Suprapubic skin (tissue), 4 donors: Measurements from ENCODE around the gene TMEM63A. TPM values are rescaled to one million over a fixed set of nuclear protein-coding genes. Genes with fewer than 3 reads are reported as not detected.

Experiments used
- DNase-seq, 2 donors: peaks; one replicate each; pipeline ENCODE4 v3.0.0-alpha.2; 2019; ENCODE audit warnings: low spot score in 2 of 2
- H3K27ac ChIP-seq: fragments of 200-600 bp; sonication (generic); one replicate; pipeline ENCODE4 v1.5.1; 2019
- H3K27me3 ChIP-seq: fragments of 200-600 bp; sonication (generic); one replicate; pipeline ENCODE4 v1.5.1; 2019
- H3K36me3 ChIP-seq: fragments of 200-600 bp; sonication (generic); one replicate; pipeline ENCODE4 v1.5.1; 2019
- H3K4me1 ChIP-seq: fragments of 200-600 bp; sonication (generic); one replicate; pipeline ENCODE4 v1.5.1; 2019
- H3K4me3 ChIP-seq: fragments of 200-600 bp; sonication (generic); one replicate; pipeline ENCODE4 v1.5.1; 2019; ENCODE audit warnings: mild to moderate bottlenecking
- H3K9me3 ChIP-seq: fragments of 200-600 bp; sonication (generic); one replicate; pipeline ENCODE4 v1.5.1; 2019
- CTCF ChIP-seq, 2 donors: fragments of 200-600 bp in 1 of 2; fragments of 450-650 bp in 1 of 2; sonication (generic) in 1 of 2; IDR thresholded peaks; one replicate each; pipeline ENCODE4 v1.5.1; 2016 to 2019; ENCODE audit warnings: antibody characterized with exemption in 2 of 2, mild to moderate bottlenecking in 1 of 2, moderate library complexity in 1 of 2
- EP300 ChIP-seq: sonication (generic); formaldehyde crosslinking; IDR thresholded peaks from one replicate; pipeline ENCODE4 v1.6.1; 2017; ENCODE audit warnings: antibody characterized with exemption
- POLR2A ChIP-seq, 2 donors: fragments of 450-650 bp; IDR thresholded peaks; one replicate each; pipeline ENCODE4 v1.6.1; 2017; ENCODE audit warnings: antibody characterized with exemption in 2 of 2, mild to moderate bottlenecking in 2 of 2, moderate library complexity in 2 of 2
- POLR2AphosphoS5 ChIP-seq, 3 donors: sonication (generic); formaldehyde crosslinking; IDR thresholded peaks; one replicate each; pipeline ENCODE4 v1.6.1; 2017; ENCODE audit warnings: antibody characterized with exemption in 3 of 3
- WGBS: methylation state at CpG from one replicate; pipeline ENCODE4 v1.1.5; 2018; 5-methylcytosine and 5-hydroxymethylcytosine counted together
- total RNA-seq, 4 donors: library from RNA; depleted of rRNA; stranded (reverse); fragments of >200 nt; gene quantifications; one replicate each; pipeline ENCODE4 v1.1.0, GENCODE V29; 2016

TMEM63A gene
- total RNA-seq, 4 donors from 2014 or later = 32.6 to 162 (median 48.9) TPM

DNA sequence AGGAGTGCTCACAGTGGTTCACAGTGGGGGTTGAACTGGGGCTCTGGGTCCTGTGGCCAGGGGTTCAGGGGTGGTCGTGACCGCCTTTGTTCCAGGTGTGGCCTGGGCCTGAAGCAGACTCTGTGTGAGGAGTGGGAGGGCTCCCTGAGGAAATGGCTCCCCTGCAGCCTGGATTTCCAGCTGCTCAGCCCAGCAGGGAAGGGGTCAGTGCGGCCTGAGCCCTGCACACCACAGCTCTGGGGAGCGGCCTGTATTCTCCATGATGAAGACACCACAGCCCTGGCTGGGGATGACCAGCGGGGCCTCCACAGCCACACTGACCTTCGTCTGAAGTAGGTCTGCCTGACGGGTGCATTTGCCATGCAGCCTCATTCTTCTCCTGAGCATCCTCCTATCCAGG lies 25.2 kb upstream of the TMEM63A start:
- whole genome bisulfite sequencing = 89% methylated on average over 6 of the region's 7 CpGs
- no peak for DNase-seq
- no peaks in the 10 kb centered on the region for H3K27me3 ChIP-seq
- TF ChIP-seq POLR2AphosphoS5 (IDR thresholded peaks at IDR 0.05) (no peak), EP300 (no peak), POLR2A (IDR thresholded peaks at IDR 0.05) (no peak), CTCF (IDR thresholded peaks at IDR 0.05) (no peak)
- H3K4me3 ChIP-seq = no peak overlapping the region
- peaks cover 6% of the 10 kb centered on the region for H3K4me1 ChIP-seq
- H3K9me3 ChIP-seq = no peaks in the 10 kb centered on the region
- H3K36me3 ChIP-seq = no peaks in the 10 kb centered on the region
- H3K27ac ChIP-seq = no peak overlapping the region

DNA sequence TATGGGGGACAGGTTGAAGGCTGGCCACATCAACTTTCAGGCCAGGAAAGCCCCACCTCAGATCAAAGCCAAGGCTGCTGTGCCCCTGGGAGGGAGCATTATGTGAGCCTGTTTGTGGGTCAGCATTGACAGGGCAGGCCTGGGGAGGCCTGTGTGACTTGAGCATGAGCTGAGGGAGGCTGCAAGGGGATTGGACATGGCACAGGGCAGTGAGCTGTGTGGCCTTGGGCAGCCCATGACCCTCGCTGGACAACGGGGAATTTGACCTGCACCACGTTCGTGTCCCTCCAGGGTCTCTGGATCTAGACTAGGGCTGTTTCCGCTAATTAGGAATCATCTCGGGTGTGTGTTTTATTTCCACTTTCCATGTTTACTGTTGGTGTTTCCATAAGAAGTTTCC lies 24.3 kb upstream of the TMEM63A start:
- Histone ChIP-seq H3K4me1 (peaks cover 3% of the 10 kb centered on the region), H3K27ac (no peak overlapping the region), H3K4me3 (no peak overlapping the region), H3K36me3 (no peaks in the 10 kb centered on the region), H3K27me3 (no peaks in the 10 kb centered on the region), H3K9me3 (no peaks in the 10 kb centered on the region)
- 90% methylated on average over 6 of the region's 6 CpGs for WGBS
- no peak for DNase-seq
- no peak for TF ChIP-seq POLR2AphosphoS5 (IDR thresholded peaks at IDR 0.05)
- TF ChIP-seq POLR2A (IDR thresholded peaks at IDR 0.05) = no peak
- no peak for TF ChIP-seq CTCF (IDR thresholded peaks at IDR 0.05)
- no peak for TF ChIP-seq EP300

GRCh38 chr1:225903623-225904022 lies 21.4 kb upstream of the TMEM63A start:
- no peaks in the 10 kb centered on the region for H3K27me3 ChIP-seq
- 74% methylated on average over 4 of the region's 4 CpGs for WGBS
- H3K36me3 ChIP-seq = no peaks in the 10 kb centered on the region
- no peak for TF ChIP-seq EP300
- no peak for TF ChIP-seq POLR2A (IDR thresholded peaks at IDR 0.05)
- TF ChIP-seq POLR2AphosphoS5 (IDR thresholded peaks at IDR 0.05) = no peak
- TF ChIP-seq CTCF (IDR thresholded peaks at IDR 0.05) = no peak
- DNase-seq = no peak
- no peaks in the 10 kb centered on the region for H3K9me3 ChIP-seq
- H3K4me3 ChIP-seq = no peak overlapping the region
- H3K4me1 ChIP-seq = no peaks in the 10 kb centered on the region
- H3K27ac ChIP-seq = no peak overlapping the region

DNA sequence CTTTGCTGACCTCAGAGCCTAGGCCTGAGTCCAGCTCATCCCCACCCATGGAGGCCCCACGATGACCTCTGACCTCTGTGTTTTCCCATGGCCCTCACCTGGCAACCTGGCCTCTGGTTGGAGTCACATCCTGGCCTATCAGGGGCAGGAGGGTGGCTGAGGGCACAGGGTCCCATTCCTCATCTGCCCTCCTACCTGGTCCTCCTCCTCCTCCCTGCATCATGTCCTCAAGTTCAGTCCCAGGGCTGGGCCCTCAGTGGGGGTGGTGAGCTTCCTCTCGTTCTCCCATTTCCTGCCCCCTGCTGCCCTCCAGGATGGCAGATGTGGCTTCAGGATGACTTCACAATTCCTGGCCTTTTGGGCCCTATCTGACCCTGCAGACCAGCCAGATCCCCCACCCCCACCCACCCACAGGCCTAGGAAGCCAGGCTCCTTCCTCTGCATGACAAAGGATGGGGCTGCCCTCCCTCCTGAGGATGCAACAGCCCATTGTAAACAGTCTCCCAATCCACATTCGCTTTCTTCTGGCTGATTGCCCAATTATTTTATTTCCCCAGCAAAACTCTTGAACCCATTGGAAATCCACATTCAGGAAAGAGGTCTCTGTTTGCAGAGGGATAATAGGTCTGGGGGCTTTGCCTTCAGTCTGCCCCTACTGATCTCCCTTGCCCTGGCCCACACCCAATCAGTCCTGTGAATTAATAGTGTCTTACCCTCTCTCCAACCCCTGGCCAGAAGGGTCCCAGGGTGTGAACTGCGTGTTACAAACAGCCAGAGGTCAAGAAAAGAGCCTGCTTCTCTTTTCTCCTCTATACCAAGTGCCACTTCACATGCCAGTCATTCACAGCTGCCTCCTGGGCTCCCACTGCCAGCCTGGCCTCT lies 17.1 kb upstream of the TMEM63A start:
- 72% methylated on average over 3 of the region's 4 CpGs for WGBS
- TF ChIP-seq CTCF (IDR thresholded peaks at IDR 0.05) (no peak), POLR2AphosphoS5 (IDR thresholded peaks at IDR 0.05) (no peak), EP300 (no peak), POLR2A (IDR thresholded peaks at IDR 0.05) (no peak)
- Histone ChIP-seq H3K27me3 (no peaks in the 10 kb centered on the region), H3K9me3 (no peaks in the 10 kb centered on the region), H3K36me3 (no peaks in the 10 kb centered on the region), H3K4me3 (no peak overlapping the region), H3K27ac (no peak overlapping the region), H3K4me1 (peaks cover 10% of the 10 kb centered on the region)
- no peak for DNase-seq

DNA sequence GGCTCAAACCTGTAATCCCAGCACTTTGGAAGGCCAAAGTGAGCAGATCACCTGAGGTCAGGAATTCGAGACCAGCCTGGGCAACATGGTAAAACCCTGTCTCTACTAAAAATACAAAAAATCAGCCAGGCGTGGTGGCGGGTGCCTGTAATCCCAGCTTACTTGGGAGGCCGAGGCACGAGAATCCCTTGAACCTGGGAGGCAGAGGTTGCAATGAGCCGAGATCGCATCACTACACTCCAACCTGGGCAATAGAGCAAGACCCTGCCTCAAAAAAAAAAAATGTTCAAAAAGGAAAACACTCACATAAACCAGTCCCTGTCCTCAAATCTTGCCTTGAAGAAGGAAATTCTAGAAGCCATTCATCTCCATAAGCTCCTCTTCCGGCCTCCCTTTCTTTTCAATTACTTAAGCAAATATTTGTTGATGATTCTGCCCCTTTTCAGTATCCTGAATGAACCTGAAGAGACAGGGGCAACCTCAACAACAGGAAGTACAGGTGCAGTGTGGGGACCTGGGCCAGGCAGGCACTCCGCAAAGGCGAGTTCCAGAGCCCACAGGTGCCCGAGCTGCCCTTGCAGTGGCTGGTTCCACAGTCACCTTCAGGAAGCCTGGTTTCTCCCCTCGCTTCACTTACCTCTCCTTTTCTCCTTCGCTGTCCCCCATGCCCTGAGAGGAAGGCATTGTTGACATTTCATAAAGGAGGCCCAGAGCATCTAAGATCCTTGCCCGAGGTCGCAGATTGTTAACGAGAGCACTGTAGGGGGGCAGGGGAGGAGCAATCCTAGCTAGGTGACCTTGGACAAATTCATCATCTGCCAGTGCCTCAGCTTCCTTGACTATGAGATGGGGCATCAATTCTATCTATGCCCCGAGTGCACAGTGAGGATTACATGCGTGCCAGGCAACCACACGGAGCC lies 15.7 kb upstream of the TMEM63A start:
- peaks cover 10% of the 10 kb centered on the region for H3K4me1 ChIP-seq
- no peaks in the 10 kb centered on the region for H3K27me3 ChIP-seq
- no peaks in the 10 kb centered on the region for H3K36me3 ChIP-seq
- no peaks in the 10 kb centered on the region for H3K9me3 ChIP-seq
- H3K4me3 ChIP-seq = no peak overlapping the region
- 92% methylated on average over 19 of the region's 19 CpGs for WGBS
- TF ChIP-seq POLR2A (IDR thresholded peaks at IDR 0.05) (no peak), EP300 (no peak)
- no peak for DNase-seq
- H3K27ac ChIP-seq = no peak overlapping the region
